ENCODE results near the gene TFAP2C.

The TFAP2C gene

DNA sequence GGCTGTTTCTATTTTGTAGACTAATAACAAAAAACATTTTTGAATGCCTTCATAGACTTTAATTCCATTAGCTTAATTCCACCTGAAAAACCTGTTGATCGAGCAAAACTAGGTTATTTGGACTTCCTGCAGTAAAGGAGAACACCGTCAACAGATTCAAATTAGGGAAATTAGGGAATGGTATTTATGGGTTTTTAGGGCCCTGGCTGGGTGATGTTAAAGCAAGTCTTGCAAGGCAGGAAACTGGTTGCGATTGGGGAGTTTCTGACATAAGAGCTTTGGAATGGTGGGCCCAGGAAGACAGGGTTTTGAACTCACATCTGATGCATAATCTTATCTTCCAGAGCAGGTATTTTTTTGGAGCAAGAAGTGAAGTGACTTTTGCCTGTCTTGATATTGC, 40.1 kb upstream of the TFAP2C start:
- no peak overlapping the region for H3K4me3 ChIP-seq (replicated peaks; ENCODE audit: low read depth, low read length)
- TF ChIP-seq, protein P1, sequence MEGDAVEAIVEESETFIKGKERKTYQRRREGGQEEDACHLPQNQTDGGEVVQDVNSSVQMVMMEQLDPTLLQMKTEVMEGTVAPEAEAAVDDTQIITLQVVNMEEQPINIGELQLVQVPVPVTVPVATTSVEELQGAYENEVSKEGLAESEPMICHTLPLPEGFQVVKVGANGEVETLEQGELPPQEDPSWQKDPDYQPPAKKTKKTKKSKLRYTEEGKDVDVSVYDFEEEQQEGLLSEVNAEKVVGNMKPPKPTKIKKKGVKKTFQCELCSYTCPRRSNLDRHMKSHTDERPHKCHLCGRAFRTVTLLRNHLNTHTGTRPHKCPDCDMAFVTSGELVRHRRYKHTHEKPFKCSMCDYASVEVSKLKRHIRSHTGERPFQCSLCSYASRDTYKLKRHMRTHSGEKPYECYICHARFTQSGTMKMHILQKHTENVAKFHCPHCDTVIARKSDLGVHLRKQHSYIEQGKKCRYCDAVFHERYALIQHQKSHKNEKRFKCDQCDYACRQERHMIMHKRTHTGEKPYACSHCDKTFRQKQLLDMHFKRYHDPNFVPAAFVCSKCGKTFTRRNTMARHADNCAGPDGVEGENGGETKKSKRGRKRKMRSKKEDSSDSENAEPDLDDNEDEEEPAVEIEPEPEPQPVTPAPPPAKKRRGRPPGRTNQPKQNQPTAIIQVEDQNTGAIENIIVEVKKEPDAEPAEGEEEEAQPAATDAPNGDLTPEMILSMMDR (IDR thresholded peaks at IDR 0.05; ENCODE audit: low read length, missing control alignments), result no peak
- no peak for DNase-seq (ENCODE audit: low read depth)

DNA sequence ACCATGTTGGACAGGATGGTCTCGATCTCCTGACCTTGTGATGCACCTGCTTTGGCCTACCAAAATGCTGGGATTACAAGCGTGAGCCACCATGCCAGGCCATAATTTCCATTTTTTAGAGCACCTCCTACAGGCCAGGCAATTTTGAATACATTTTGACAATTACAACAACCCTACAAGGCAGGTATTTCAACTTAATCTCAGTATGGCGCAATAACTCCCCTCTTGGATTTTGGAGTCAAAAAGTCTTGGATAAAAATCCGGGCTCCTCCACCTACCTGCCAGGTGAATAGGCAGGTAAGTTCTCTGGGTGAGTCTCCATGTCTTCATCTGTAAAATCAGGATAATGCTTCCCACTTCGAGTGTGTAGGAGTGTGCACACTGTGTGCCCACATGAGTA, 39.5 kb upstream of the TFAP2C start:
- TF ChIP-seq, protein P1 (IDR thresholded peaks at IDR 0.05; ENCODE audit: low read length, missing control alignments), result no peak
- no peak overlapping the region for H3K4me3 ChIP-seq (replicated peaks; ENCODE audit: low read depth, low read length)
- no peak for DNase-seq (ENCODE audit: low read depth)

DNA sequence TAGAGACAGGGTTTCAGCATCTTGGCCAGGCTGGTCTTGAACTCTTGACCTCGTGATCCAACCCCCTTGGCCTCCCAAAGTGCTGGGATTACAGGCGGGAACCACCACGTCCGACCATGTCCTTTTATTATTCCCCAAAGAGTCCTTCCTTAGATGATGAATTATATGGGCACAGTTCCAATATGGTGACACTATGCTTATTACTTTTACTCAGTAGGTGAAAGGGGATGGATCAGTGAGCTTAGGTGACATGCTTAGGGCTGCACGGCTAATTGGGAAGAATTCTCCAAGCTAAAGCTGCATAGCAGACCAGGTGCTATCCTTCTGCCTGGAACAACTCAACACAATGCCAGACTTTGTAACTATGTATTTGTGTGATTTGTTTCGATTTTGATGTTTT, 38.2 kb upstream of the TFAP2C start:
- H3K4me3 ChIP-seq (replicated peaks; ENCODE audit: low read depth, low read length), result no peak overlapping the region
- TF ChIP-seq, protein P1 (IDR thresholded peaks at IDR 0.05; ENCODE audit: low read length, missing control alignments), result no peak
- no peak for DNase-seq (ENCODE audit: low read depth)

DNA sequence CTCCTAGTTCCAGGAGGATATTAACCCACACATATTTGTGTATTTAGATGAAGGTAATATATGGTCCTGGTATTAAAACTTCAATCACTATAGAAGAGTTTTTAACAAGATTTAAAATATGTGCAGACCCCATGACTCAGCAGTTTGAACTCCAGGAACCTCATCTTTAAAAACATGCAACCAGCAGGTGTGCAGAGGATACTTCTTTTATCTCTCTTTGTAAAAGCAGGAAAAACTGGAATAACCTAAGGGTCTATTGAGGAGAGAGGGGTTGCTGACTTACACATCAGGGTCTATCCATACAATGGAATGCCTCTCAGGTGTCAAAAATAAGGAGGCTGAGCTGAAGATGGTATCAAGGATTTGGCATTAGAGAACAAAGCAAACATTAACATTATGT, 36.9 kb upstream of the TFAP2C start:
- TF ChIP-seq, protein P1 (IDR thresholded peaks at IDR 0.05; ENCODE audit: low read length, missing control alignments), result no peak
- H3K4me3 ChIP-seq (replicated peaks; ENCODE audit: low read depth, low read length), result no peak overlapping the region
- DNase-seq (ENCODE audit: low read depth), result no peak

DNA sequence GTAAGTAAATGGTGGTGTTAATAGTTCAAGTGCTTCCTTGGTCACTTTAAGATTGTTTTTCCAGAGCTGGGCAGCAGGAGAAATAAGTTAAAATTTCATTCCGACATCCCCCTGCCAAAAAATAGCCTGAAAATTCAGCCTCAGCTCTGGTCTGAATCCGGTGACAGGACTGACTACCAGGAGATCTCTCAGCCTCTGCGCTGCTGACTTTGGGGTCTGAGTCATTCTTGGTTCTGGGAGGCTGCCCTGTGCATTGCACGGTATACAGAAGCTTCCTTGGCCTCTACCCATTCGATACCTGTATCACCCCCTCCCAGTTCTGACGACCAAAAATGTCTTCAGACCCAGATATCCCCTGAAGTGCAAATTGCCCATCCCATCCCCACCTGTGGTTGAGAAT, 36.3 kb upstream of the TFAP2C start:
- TF ChIP-seq, protein P1 (IDR thresholded peaks at IDR 0.05; ENCODE audit: low read length, missing control alignments), result no peak
- DNase-seq (ENCODE audit: low read depth), result no peak
- H3K4me3 ChIP-seq (replicated peaks; ENCODE audit: low read depth, low read length), result no peak overlapping the region

DNA sequence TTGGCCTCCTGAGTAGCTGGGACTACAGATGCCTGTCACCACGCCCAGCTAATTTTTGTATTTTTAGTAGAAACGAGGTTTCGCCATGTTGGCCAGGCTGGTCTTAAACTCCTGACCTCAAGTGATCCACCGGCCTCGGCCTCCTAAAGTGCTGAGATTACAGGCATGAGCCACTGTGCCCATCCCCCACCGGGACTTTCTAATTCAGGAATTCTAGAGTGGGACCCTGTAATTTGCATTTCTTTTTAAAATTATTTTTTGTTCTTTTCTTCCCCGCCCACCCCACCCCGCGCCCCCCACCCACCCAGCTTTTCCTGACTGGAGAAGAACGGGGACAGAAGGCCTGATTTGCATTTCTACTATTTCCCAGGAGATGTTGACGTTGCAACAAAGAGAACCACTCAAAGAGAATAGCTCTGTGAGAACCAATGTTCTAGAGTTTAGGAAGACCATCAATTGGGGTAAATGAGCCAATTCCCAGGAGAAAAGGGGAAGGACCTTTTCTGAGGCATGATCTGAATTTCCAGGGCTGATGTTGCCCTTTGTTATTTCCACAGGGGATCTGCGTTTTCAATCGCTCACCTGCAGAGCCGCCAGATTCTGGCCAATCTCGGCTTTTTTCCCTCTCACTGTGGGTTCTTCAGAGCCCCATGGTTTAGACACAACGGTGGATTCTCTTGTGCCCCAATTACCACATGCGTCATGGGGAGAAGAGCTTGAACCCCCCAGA, 33.2 kb upstream of the TFAP2C start:
- TF ChIP-seq, protein P1 (IDR thresholded peaks at IDR 0.05; ENCODE audit: low read length, missing control alignments), result no peak
- DNase-seq (ENCODE audit: low read depth), result no peak
- no peak overlapping the region for H3K4me3 ChIP-seq (replicated peaks; ENCODE audit: low read depth, low read length)

DNA sequence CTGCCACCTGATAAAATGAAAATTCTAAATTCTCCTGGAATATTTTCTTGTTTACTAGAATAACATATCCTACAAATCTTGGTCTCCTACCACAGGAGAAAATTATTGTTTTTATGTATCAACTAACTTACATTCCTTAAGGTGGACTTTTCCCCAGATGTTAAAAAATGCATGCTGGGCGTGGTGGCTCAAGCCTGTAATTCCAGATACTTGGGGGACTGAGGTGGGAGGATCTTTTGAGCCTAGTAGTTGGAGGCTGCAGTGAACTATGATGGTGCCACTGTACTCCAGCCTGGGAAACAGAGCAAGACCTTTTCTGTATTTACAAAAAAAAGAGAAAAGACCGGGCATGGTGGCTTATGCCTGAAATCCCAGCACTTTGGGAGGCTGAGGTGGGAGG, 27.9 kb upstream of the TFAP2C start:
- no peak for DNase-seq (ENCODE audit: low read depth)
- TF ChIP-seq, protein P1 (IDR thresholded peaks at IDR 0.05; ENCODE audit: low read length, missing control alignments), result no peak
- H3K4me3 ChIP-seq (replicated peaks; ENCODE audit: low read depth, low read length), result no peak overlapping the region
